CD4-positive, alpha-beta memory T cell (primary cell): Measurements from ENCODE around the gene ZNF335. TPM values are rescaled to one million over a fixed set of nuclear protein-coding genes. Genes with fewer than 3 reads are reported as not detected.

Source experiments
- CTCF ChIA-PET: fragments of 350-600 bp; sonication (Branson Sonifier 250); formaldehyde crosslinking; loops from one replicate; lab custom pipeline; 2021; ENCODE audit warnings: inconsistent platforms; ENCODE audit not compliant: partially characterized antibody; lab: Charles Lee
- POLR2A ChIA-PET: fragments of 350-600 bp; sonication (Branson Sonifier 250); formaldehyde crosslinking; loops from one replicate; lab custom pipeline; 2021; ENCODE audit not compliant: partially characterized antibody; lab: Charles Lee
- DNase-seq, 5 donors: peaks; one replicate each; pipeline versions ENCODE4 v3.0.0 to v3.0.0-alpha.2; 2020 to 2022; ENCODE audit warnings: mixed read lengths in 1 of 5
- H3K27ac ChIP-seq: one replicate; pipeline ENCODE4 v1.7.0; 2013; ENCODE audit warnings: low read depth, low read length
- H3K27me3 ChIP-seq: 2 replicates; pipeline ENCODE4 v1.7.0; 2013; ENCODE audit warnings: mild to moderate bottlenecking, low read length, moderate library complexity; ENCODE audit not compliant: insufficient read depth
- H3K36me3 ChIP-seq: 2 replicates; pipeline ENCODE4 v1.7.0; 2013; ENCODE audit warnings: mild to moderate bottlenecking, low read length, moderate library complexity; ENCODE audit not compliant: insufficient read depth
- H3K4me1 ChIP-seq: 2 replicates; pipeline ENCODE4 v1.7.0; 2013; ENCODE audit warnings: mild to moderate bottlenecking, low read length, moderate library complexity; ENCODE audit not compliant: insufficient read depth
- H3K4me3 ChIP-seq, 2 donors: one replicate each; pipeline ENCODE4 v1.7.0; 2013; ENCODE audit warnings: low read length in 2 of 2, mild to moderate bottlenecking in 1 of 2
- H3K9me3 ChIP-seq, 2 donors: one replicate each; pipeline ENCODE4 v1.7.0; 2013; ENCODE audit warnings: low read length in 2 of 2, control low read depth in 1 of 2; ENCODE audit not compliant: control insufficient read depth in 1 of 2
- H3K27ac Mint-ChIP-seq, 7 donors: one replicate each; pipeline ENCODE4 v1.8.0; 2020 to 2021; ENCODE audit warnings: mixed read lengths in 7 of 7, mild to moderate bottlenecking in 6 of 7, inconsistent platforms in 3 of 7, moderate library complexity in 3 of 7
- H3K27me3 Mint-ChIP-seq, 2 donors: one replicate each; pipeline ENCODE4 v1.8.0; 2020 to 2021; ENCODE audit warnings: mixed read lengths in 2 of 2
- H3K36me3 Mint-ChIP-seq, 2 donors: one replicate each; pipeline ENCODE4 v1.8.0; 2020 to 2021; ENCODE audit warnings: mixed read lengths in 2 of 2, inconsistent platforms in 1 of 2, mild to moderate bottlenecking in 1 of 2
- H3K4me1 Mint-ChIP-seq, 4 donors: one replicate each; pipeline ENCODE4 v1.8.0; 2020 to 2021; ENCODE audit warnings: mixed read lengths in 4 of 4, mild to moderate bottlenecking in 1 of 4
- H3K4me3 Mint-ChIP-seq, 8 donors: one replicate each; pipeline ENCODE4 v1.8.0; 2020 to 2021; ENCODE audit warnings: mixed read lengths in 8 of 8, mild to moderate bottlenecking in 7 of 8, moderate library complexity in 6 of 8, inconsistent platforms in 3 of 8
- H3K9me3 Mint-ChIP-seq, 8 donors: one replicate each; pipeline ENCODE4 v1.8.0; 2020 to 2021; ENCODE audit warnings: mixed read lengths in 8 of 8, mild to moderate bottlenecking in 5 of 8, inconsistent platforms in 3 of 8, moderate library complexity in 1 of 8
- intact Hi-C: fragments of 100-400 bp; cut with micrococcal nuclease; formaldehyde crosslinking; loops from one replicate; pipeline ENCODE4 v1.15.1; 2023
- polyA plus RNA-seq, 2 donors: library from polyadenylated mRNA; unstranded; fragments of 300-500 nt; fragmentation: Illumina TruSeq; gene quantifications; one replicate each; pipeline ENCODE4 v1.2.3, GENCODE V29; 2021
- total RNA-seq, 2 experiments: library from RNA; stranded (reverse); gene quantifications; one replicate each; pipeline ENCODE4 v1.2.3, GENCODE V29; 2021

The ZNF335 gene
- total and polyA plus RNA-seq, 4 experiments from 2014 or later = 6.4 to 63.2 (median 39.5) TPM

- peaks cover 8 to 50% of the 10 kb centered on the region in 2 donors for H3K36me3 Mint-ChIP-seq
Measured at GRCh38 chr20:45969712-45970634, 2.0 kb downstream of the ZNF335 start.

GRCh38 chr20:45968801-45969711, 2.9 kb downstream of the ZNF335 start:
- H3K27ac Mint-ChIP-seq = peak overlapping the region in 5 of 7 donors; percentile 22 to 100 (median 95)
- ChIA-PET POLR2A (interaction anchor here (0.5 to 8.4 kb wide), 17 partner anchors 8 to 557 kb away, joined by 3 to 245 read pairs (median 5); partner anchors contain the start of genes ACOT8, CTSA, ELMO2 and NCOA5), CTCF (interaction anchor here (0.7 to 4.8 kb wide), 26 partner anchors 10 to 170 kb away, joined by 3 to 91 read pairs (median 6); partner anchors contain the start of genes ACOT8, NEURL2, PCIF1 and PLTP)

More at GRCh38 chr20:45969712-45970634, 2.0 kb downstream of the ZNF335 start:
- H3K4me3 Mint-ChIP-seq = peak overlapping the region; percentile 91 to 99 (median 95)
- Histone ChIP-seq H3K4me1 (peaks cover 30% of the 10 kb centered on the region), H3K27ac (peak overlapping the region; percentile 100), H3K36me3 (peaks cover 40% of the 10 kb centered on the region), H3K9me3 (no peaks in the 10 kb centered on the region), H3K4me3 (peak overlapping the region; percentile 79 to 97), H3K27me3 (no peaks in the 10 kb centered on the region)
- intact Hi-C loops = loop anchor here (2.0 to 10.0 kb wide), 4 partner anchors 42 to 1755 kb away; partner anchors contain the start of genes DNTTIP1, OSER1 and WFDC3
- DNase-seq = peak in 3 of 5 donors; percentile 29 to 33 (median 31)
- peaks cover 2 to 8% of the 10 kb centered on the region in 2 donors for H3K27me3 Mint-ChIP-seq
- ChIA-PET POLR2A (interaction anchor here (0.7 to 8.4 kb wide), 22 partner anchors 8 to 554 kb away, joined by 3 to 245 read pairs (median 6); partner anchors contain the start of genes ACOT8, CTSA, DNTTIP1 and ELMO2), CTCF (interaction anchor here (0.7 to 4.8 kb wide), 41 partner anchors 9 to 180 kb away, joined by 3 to 91 read pairs (median 4); partner anchors contain the start of genes ACOT8, DNTTIP1, NEURL2 and PCIF1)
- H3K4me1 Mint-ChIP-seq = peaks cover 14 to 33% (median 22%) of the 10 kb centered on the region in 4 donors
- H3K9me3 Mint-ChIP-seq = peaks cover 0 to 9% (median 1%) of the 10 kb centered on the region in 8 donors
- peak overlapping the region; percentile 77 to 100 (median 95) for H3K27ac Mint-ChIP-seq

GRCh38 chr20:45968081-45968671, 3.8 kb downstream of the ZNF335 start:
- CTCF ChIA-PET = interaction anchor here (0.7 to 4.8 kb wide), 9 partner anchors 9 to 169 kb away, joined by 3 to 91 read pairs (median 26); partner anchors contain the start of genes NEURL2 and PCIF1
- peaks cover 56% of the 10 kb centered on the region for H3K36me3 ChIP-seq
- Mint-ChIP-seq H3K27me3 (peaks cover 2 to 8% of the 10 kb centered on the region in 2 donors), H3K36me3 (peaks cover 10 to 61% of the 10 kb centered on the region in 2 donors), H3K4me3 (peak overlapping the region in 1 of 8 donors; percentile 30), H3K4me1 (peaks cover 14 to 40% (median 23%) of the 10 kb centered on the region in 4 donors), H3K27ac (peak overlapping the region in 1 of 7 donors; percentile 22), H3K9me3 (peaks cover 0 to 9% (median 1%) of the 10 kb centered on the region in 8 donors)
- POLR2A ChIA-PET = interaction anchor here (0.5 to 8.4 kb wide), 6 partner anchors 9 to 556 kb away, joined by 3 to 245 read pairs (median 4); partner anchors contain the start of genes PCIF1 and ZSWIM1
- DNase-seq = no peak
- H3K9me3 ChIP-seq = no peaks in the 10 kb centered on the region
- no peaks in the 10 kb centered on the region for H3K27me3 ChIP-seq
- intact Hi-C loops = no loop called here
- no peak overlapping the region for H3K27ac ChIP-seq
- H3K4me1 ChIP-seq = peaks cover 30% of the 10 kb centered on the region
- no peak overlapping the region for H3K4me3 ChIP-seq

More at GRCh38 chr20:45968801-45969711, 2.9 kb downstream of the ZNF335 start:
- no peak for DNase-seq
- H3K9me3 ChIP-seq = no peaks in the 10 kb centered on the region
- Mint-ChIP-seq H3K36me3 (peaks cover 8 to 53% of the 10 kb centered on the region in 2 donors), H3K4me1 (peaks cover 14 to 33% (median 22%) of the 10 kb centered on the region in 4 donors), H3K9me3 (peaks cover 0 to 9% (median 1%) of the 10 kb centered on the region in 8 donors), H3K4me3 (peak overlapping the region in 3 of 8 donors; percentile 13 to 57 (median 43)), H3K27me3 (peaks cover 2 to 8% of the 10 kb centered on the region in 2 donors)
- intact Hi-C loops = no loop called here
- H3K4me3 ChIP-seq = no peak overlapping the region
- peaks cover 30% of the 10 kb centered on the region for H3K4me1 ChIP-seq
- H3K27me3 ChIP-seq = no peaks in the 10 kb centered on the region
- H3K27ac ChIP-seq = no peak overlapping the region
- peaks cover 47% of the 10 kb centered on the region for H3K36me3 ChIP-seq

- Histone ChIP-seq H3K9me3 (no peaks in the 10 kb centered on the region), H3K27ac (no peak overlapping the region), H3K36me3 (peaks cover 59% of the 10 kb centered on the region), H3K4me1 (peaks cover 26% of the 10 kb centered on the region), H3K27me3 (no peaks in the 10 kb centered on the region), H3K4me3 (no peak overlapping the region)
- peaks cover 0 to 9% (median 1%) of the 10 kb centered on the region in 8 donors for H3K9me3 Mint-ChIP-seq
- peaks cover 2 to 8% of the 10 kb centered on the region in 2 donors for H3K27me3 Mint-ChIP-seq
- DNase-seq = no peak
- H3K36me3 Mint-ChIP-seq = peaks cover 14 to 66% of the 10 kb centered on the region in 2 donors
- ChIA-PET POLR2A (interaction anchor here (3.3 to 8.4 kb wide), 2 partner anchors 19 to 33 kb away, joined by 18 to 141 read pairs; partner anchors contain the start of gene PCIF1), CTCF (interaction anchor here (0.7 to 4.8 kb wide), 3 partner anchors 8 to 86 kb away, joined by 3 to 56 read pairs (median 4); no protein-coding TSS in a partner anchor)
- peaks cover 14 to 40% (median 24%) of the 10 kb centered on the region in 4 donors for H3K4me1 Mint-ChIP-seq
- peak overlapping the region in 1 of 7 donors; percentile 70 for H3K27ac Mint-ChIP-seq
- intact Hi-C loops = no loop called here
- no peak overlapping the region for H3K4me3 Mint-ChIP-seq
Measured at GRCh38 chr20:45967551-45968080, 4.4 kb downstream of the ZNF335 start.

- Mint-ChIP-seq H3K27me3 (no peaks in the 10 kb centered on the region), H3K4me3 (peak overlapping the region in 1 of 8 donors; percentile 30), H3K9me3 (peaks cover 0 to 3% (median 0%) of the 10 kb centered on the region in 8 donors), H3K4me1 (peaks cover 8 to 30% (median 12%) of the 10 kb centered on the region in 4 donors), H3K36me3 (peaks cover 29 to 79% of the 10 kb centered on the region in 2 donors), H3K27ac (peak overlapping the region in 5 of 7 donors; percentile 10 to 90 (median 47))
- Histone ChIP-seq H3K4me1 (peaks cover 19% of the 10 kb centered on the region), H3K27ac (no peak overlapping the region), H3K4me3 (no peak overlapping the region), H3K9me3 (no peaks in the 10 kb centered on the region), H3K36me3 (peaks cover 81% of the 10 kb centered on the region), H3K27me3 (no peaks in the 10 kb centered on the region)
- CTCF ChIA-PET = interaction anchor here (0.6 to 1.9 kb wide), 3 partner anchors 16 to 1580 kb away, joined by 4 to 12 read pairs (median 4); no protein-coding TSS in a partner anchor
- no peak for DNase-seq
- intact Hi-C loops = no loop called here
- POLR2A ChIA-PET = interaction anchor here (1.4 to 8.4 kb wide), 3 partner anchors 13 to 31 kb away, joined by 4 to 141 read pairs (median 18); partner anchors contain the start of gene PCIF1
Measured at GRCh38 chr20:45965169-45966002, 6.6 kb downstream of the ZNF335 start.
